Glutamatergic neuron (in vitro differentiated cells): ENCODE data around the gene UBLCP1. TPM values are rescaled to one million over a fixed set of nuclear protein-coding genes. Genes with fewer than 3 reads are reported as not detected.
"Not testable (repeated sequence)": the region's sequence is repeated elsewhere in the genome, so short reads cannot be mapped to it uniquely, and the experiment has no call there.

ENCODE experiments used
- DNase-seq: peaks from one replicate; pipeline ENCODE4 v3.0.0; 2022
- H3K27ac Mint-ChIP-seq: one replicate; pipeline ENCODE4 v1.8.0; 2020; ENCODE audit warnings: mild to moderate bottlenecking, mixed read lengths, inconsistent platforms; ENCODE audit not compliant: unreplicated experiment
- H3K27me3 Mint-ChIP-seq: one replicate; pipeline ENCODE4 v1.8.0; 2020; ENCODE audit warnings: mild to moderate bottlenecking, moderate library complexity, mixed read lengths, inconsistent platforms; ENCODE audit not compliant: unreplicated experiment
- H3K36me3 Mint-ChIP-seq: one replicate; pipeline ENCODE4 v1.8.0; 2020; ENCODE audit warnings: mild to moderate bottlenecking, mixed read lengths, inconsistent platforms; ENCODE audit not compliant: unreplicated experiment
- H3K4me1 Mint-ChIP-seq: one replicate; pipeline ENCODE4 v1.8.0; 2020; ENCODE audit warnings: mild to moderate bottlenecking, low read depth, mixed read lengths, inconsistent platforms; ENCODE audit not compliant: unreplicated experiment
- H3K4me3 Mint-ChIP-seq: one replicate; pipeline ENCODE4 v1.8.0; 2020; ENCODE audit warnings: mild to moderate bottlenecking, mixed read lengths, inconsistent platforms; ENCODE audit not compliant: unreplicated experiment
- H3K9me3 Mint-ChIP-seq: one replicate; pipeline ENCODE4 v1.8.0; 2020; ENCODE audit warnings: mild to moderate bottlenecking, moderate library complexity, mixed read lengths, inconsistent platforms; ENCODE audit not compliant: unreplicated experiment
- total RNA-seq: library from RNA; stranded (reverse); fragmentation: NEBNext Ultra II Directional; extraction: Animal tissue kit (Norgen Biotek cat#: 25700); gene quantifications from one replicate; pipeline ENCODE4 v1.2.1, GENCODE V29; 2021; ENCODE audit not compliant: unreplicated experiment
- TF ChIP-seq, protein P1 (sequence below): fragments of 200-600 bp; sonication (generic); IDR thresholded peaks from one replicate; pipeline ENCODE4 v1.5.0; 2021; ENCODE audit not compliant: partially characterized antibody, unreplicated experiment

UBLCP1 gene
- total RNA-seq, 1 donor from 2014 or later, result 24.3 TPM

DNA sequence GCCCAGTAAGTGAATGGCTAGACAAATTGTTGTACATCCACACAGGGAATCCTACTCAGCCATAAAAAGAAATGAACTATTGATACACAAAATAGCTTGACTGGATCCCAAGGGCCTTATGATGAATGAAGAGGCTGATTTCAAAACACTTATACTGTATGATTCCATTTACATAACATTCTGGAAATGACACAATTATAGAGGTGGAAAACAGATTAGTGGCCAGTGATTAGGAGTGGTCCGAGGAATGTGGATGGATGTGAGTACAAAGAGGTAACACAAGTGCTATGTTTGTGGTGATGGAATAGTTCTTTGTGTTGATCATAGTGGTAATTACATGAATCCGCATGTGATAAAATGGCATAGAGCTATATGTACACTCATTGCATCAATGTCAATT is 4.7 kb upstream of the UBLCP1 start:
- TF ChIP-seq, protein P1, sequence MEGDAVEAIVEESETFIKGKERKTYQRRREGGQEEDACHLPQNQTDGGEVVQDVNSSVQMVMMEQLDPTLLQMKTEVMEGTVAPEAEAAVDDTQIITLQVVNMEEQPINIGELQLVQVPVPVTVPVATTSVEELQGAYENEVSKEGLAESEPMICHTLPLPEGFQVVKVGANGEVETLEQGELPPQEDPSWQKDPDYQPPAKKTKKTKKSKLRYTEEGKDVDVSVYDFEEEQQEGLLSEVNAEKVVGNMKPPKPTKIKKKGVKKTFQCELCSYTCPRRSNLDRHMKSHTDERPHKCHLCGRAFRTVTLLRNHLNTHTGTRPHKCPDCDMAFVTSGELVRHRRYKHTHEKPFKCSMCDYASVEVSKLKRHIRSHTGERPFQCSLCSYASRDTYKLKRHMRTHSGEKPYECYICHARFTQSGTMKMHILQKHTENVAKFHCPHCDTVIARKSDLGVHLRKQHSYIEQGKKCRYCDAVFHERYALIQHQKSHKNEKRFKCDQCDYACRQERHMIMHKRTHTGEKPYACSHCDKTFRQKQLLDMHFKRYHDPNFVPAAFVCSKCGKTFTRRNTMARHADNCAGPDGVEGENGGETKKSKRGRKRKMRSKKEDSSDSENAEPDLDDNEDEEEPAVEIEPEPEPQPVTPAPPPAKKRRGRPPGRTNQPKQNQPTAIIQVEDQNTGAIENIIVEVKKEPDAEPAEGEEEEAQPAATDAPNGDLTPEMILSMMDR, result no peak
- peaks cover 5% of the 10 kb centered on the region for H3K9me3 Mint-ChIP-seq
- peaks cover 2% of the 10 kb centered on the region for H3K4me1 Mint-ChIP-seq
- no peak overlapping the region for H3K4me3 Mint-ChIP-seq
- peaks cover 2% of the 10 kb centered on the region for H3K27me3 Mint-ChIP-seq
- DNase-seq, result no peak
- no peaks in the 10 kb centered on the region for H3K36me3 Mint-ChIP-seq
- no peak overlapping the region for H3K27ac Mint-ChIP-seq

DNA sequence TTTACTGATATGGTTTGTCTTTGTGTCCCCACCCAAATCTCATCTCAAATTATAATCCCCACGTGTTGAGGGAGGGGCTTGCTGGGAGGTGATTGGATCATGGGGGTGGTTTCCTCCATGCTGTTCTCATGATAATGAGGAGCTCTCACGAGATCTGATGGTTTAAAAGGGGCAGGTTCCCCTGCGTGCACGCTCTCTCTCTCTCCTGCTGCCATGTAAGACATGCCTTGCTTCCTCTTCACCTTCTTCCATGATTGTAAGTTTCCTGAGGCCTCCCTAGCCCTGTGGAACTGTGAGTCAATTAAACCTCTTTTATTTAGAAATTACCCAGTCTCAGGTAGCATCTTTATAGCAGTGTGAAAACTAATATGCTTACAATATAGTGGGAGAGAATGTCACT is 2.9 kb upstream of the UBLCP1 start:
- H3K36me3 Mint-ChIP-seq, H3K4me1 Mint-ChIP-seq, DNase-seq, H3K27ac Mint-ChIP-seq, H3K9me3 Mint-ChIP-seq, H3K4me3 Mint-ChIP-seq, H3K27me3 Mint-ChIP-seq: not testable (repeated sequence)

DNA sequence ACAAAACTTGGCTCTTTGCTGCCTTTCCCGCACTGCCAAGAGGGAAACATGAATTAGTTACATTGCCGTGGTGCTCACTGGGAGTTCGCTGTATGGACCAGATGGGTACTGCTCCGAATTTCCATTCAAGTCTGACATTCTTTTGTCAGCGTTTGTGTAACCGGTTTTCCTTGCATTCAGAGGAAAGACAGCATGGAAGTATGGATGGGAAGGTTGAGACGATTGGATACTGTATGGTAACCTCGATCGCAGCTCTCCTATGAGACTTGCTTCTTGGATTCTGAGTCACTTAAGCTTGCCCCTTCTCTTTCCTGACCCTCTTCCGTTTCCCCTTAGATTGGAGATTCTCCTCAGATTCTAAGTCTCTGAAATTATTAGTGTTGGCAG is 625 bp upstream of the UBLCP1 start:
- no peak for DNase-seq
- Mint-ChIP-seq H3K9me3 (peaks cover 9% of the 10 kb centered on the region), H3K4me3 (peak overlapping the region; percentile 100), H3K27ac (peak overlapping the region; percentile 97), H3K27me3 (peaks cover 4% of the 10 kb centered on the region), H3K4me1 (peaks cover 5% of the 10 kb centered on the region), H3K36me3 (peaks cover 10% of the 10 kb centered on the region)
- TF ChIP-seq, protein P1, result no peak

DNA sequence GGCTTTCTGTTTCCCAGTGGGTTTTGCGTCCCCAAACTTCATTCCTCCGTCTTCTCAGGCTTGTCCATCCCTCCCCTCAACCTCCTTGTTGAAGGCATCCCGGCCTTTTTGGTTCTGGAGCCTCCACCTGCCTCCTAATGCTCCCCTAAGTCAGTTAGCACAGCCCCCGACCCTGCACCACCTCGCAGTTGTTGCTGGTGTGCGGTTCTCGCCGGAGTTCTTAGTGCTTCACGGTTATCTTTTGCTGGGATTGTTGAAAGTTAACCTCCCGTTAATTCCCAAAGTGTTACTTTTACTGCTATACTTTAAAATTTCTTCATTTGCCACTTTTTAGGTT is 447 bp downstream of the UBLCP1 start:
- Mint-ChIP-seq H3K9me3 (peaks cover 9% of the 10 kb centered on the region), H3K27me3 (peaks cover 4% of the 10 kb centered on the region), H3K27ac (peak overlapping the region; percentile 67), H3K36me3 (peaks cover 14% of the 10 kb centered on the region), H3K4me3 (peak overlapping the region; percentile 100), H3K4me1 (peaks cover 5% of the 10 kb centered on the region)
- TF ChIP-seq, protein P1, result no peak
- no peak for DNase-seq

DNA sequence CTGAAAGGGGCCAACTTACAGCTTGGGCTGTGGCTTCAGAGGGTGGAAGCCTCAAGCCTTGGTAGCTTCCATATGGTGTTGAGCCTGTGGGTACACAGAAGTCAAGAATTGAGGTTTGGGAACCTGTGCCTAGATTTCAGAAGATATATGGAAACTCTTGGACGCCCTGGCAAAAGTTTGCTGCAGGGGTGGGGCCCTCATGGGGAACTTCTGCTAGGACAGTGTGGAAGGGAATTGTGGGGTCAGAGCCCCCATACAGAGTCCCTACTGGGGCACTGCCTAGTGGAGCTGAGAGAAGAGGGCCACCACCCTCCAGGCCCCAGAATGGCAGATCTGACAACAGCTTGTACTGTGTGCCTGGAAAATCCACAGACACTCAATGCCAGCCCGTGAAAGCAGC is 3.7 kb downstream of the UBLCP1 start:
- DNase-seq, H3K4me3 Mint-ChIP-seq, H3K9me3 Mint-ChIP-seq, H3K4me1 Mint-ChIP-seq, H3K27ac Mint-ChIP-seq, H3K27me3 Mint-ChIP-seq: not testable (repeated sequence)
- H3K36me3 Mint-ChIP-seq, result peaks cover 14% of the 10 kb centered on the region

DNA sequence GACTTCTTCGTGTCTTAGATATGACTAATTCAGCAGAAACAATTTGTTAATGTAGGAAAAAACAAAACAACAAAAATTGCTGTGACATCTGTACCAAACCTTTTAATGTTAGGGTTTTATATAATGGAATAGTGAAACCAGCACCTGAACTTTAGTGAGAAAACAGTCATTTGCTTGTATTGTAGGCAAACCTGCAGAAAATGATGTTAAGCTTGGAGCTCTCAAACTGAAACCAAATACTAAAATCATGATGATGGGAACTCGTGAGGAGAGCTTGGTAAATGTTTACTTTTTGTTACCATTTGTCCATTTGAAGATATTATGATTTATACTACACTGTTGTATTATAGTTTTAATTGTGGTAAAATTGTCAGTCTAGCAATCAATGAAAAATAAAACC is 6.6 kb downstream of the UBLCP1 start:
- TF ChIP-seq, protein P1, result no peak
- Mint-ChIP-seq H3K27ac (no peak overlapping the region), H3K36me3 (peaks cover 14% of the 10 kb centered on the region), H3K27me3 (no peaks in the 10 kb centered on the region), H3K4me1 (no peaks in the 10 kb centered on the region), H3K4me3 (no peak overlapping the region), H3K9me3 (peaks cover 2% of the 10 kb centered on the region)
- no peak for DNase-seq
